HTR-8/SVneo (cell line): ENCODE results near the gene GDF7.

Experiments
- DNase-seq: peaks from one replicate; pipeline ENCODE4 v3.0.0; 2011; ENCODE audit warnings: low spot score, mixed read lengths; ENCODE audit not compliant: insufficient read length
- FAIRE-seq: peaks from 2 replicates; lab custom pipeline; 2011; peaks lifted over from hg19 to GRCh38; lab: Jason Lieb, UNC

Gene GDF7

DNA sequence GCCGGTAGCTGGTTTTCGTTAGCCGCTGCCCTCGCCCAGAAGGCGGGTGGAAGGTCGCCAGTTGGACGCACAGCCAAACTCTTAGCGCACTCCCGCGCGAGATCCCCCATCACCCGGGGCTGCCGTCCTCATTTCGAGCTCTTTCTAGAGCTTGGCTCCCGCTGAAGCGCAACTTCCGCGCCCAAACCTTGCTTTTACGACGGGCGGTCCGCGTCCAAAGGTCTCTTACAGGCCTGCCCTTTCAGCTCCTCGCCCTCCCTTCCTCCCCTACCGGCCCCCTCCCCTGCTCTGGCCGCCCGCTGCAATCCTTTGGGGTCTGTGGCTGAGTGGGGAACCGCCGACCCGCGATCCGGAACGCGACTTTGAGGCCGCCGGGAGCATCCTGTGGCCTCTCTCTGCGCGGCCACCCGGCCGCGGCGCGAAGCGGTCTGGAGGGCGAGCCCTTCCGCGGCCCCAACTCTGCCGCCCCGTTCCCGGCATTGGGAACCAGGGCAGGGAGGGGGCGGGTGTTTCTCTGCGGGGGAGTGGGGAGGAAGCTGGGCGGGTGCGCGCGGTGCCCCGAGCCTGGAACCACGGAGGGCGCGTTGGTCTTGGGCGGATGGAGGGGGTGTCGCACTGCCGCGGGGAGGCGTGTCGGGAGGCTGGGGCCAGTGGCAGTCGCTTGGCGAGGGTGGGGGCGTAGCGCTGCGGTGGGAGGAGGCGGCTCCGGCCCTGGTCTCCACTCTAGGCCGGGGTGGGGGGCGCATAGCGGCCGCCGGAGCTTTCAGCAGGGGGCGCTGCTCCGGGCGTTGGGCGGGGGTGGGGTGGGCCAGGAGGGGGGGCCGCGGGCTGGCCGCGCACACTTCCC, at the start of gene GDF7:
Gene GDF7, plus strand, starts transcription at position 841 of the 847 bp plus-strand sequence. CDS start 96 bp downstream, outside the sequence.
- peak; percentile 55 for FAIRE-seq

DNA sequence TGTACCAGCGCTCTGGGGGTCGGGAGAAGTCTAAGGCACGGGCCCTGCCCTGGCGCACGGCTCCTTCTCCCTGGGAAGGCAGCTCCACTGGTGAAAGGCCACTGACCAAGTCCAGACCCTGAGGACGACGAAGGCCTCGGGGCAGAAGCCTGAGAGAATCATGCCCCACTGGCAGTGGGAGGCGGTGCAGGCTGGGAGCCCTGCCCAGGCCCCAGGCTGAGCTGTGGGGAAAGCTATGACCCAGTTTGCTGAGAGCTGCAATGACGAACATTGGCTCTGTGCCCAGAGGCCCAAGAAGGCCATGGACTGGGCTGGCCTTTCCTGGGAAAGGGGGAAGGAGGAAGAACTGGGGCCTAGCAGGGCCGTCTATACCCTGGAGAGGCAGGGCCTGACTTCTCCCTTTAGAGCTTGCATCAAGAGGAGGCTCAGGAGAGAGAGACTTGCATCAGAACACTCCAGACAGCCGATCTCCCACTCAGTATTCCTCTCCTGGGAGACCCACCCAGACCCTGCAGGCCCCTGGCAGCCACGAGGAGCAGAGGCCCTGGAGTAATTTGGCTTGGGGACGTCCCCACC, 49.0 kb upstream of the GDF7 start:
- FAIRE-seq, result peak; percentile 86
- DNase-seq, result peak; percentile 97

More for the DNA sequence above, at the start of gene GDF7:
- DNase-seq, result peak; percentile 71

DNA sequence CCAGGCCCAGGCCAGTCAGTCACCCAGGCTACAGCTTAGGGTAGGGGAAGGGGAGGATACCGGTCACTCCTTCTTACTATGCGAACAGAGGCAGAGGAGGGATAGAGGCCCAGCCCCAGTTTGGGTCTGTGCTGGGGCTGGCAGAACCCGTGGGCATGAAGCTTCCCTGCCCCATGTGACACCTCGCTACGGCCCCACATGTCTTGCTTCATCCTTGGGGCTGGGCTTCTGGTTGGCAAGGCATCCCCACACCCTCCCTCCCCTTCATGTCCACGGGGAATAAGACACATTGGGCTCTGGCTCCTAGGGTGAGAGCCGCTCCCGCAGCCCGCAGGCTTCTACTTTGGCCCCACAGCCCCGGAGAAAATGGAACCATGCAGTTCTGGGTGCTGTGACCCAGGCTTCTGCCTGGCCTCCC, 48.5 kb upstream of the GDF7 start:
- no peak for FAIRE-seq

DNA sequence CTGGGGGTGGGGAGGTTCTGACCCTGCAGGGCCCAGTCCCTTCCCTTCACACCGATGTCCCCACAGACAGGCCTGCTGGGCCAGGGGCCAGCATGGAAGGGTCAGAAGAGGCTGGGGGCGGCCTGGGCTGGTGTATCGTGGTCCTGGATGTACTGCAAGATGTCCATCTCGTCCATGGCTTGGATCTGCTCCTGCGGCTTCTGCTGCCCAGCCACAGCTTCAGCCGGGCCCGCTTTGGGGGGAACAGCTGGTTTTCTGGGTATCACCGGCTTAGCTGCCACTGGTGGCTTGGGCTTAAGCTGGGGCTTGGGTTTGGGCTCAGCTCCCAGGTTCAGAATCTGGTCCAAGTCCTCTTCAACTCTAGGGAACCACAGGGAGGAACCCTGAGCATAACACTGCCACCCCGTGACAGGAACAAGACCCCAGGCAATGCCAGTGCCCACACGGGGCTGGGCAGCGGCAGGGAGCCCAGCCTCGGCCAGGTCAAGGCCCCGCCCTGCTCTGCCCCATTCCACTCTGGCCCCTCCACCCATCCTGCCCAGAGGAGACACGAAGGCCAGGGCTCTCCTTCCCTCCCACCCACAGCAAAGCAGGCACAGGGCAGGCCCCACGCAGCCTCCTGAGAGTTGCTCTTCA, 47.9 kb upstream of the GDF7 start:
- DNase-seq (no peak), FAIRE-seq (no peak)

More for the DNA sequence above, 48.5 kb upstream of the GDF7 start:
- DNase-seq, result no peak

DNA sequence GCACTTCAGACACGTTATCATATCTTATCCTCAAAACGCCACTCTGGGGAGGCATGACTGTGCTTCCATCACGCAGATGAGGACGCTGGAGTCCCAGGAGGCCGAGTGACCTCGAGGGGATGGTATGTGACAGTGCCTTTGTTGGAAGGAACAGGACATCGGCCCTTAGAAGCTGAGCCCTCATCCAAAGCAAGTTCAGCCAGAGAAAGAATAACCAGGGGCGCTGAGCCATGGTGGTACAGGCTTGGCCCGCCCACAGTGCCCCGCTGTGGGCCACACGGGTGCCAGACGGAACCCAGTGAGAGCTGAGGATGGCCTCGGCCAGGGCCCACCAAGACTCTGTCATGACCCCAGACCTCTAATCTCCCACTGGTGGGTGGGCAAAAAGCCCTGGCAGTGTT, 47.3 kb upstream of the GDF7 start:
- DNase-seq (no peak), FAIRE-seq (no peak)

DNA sequence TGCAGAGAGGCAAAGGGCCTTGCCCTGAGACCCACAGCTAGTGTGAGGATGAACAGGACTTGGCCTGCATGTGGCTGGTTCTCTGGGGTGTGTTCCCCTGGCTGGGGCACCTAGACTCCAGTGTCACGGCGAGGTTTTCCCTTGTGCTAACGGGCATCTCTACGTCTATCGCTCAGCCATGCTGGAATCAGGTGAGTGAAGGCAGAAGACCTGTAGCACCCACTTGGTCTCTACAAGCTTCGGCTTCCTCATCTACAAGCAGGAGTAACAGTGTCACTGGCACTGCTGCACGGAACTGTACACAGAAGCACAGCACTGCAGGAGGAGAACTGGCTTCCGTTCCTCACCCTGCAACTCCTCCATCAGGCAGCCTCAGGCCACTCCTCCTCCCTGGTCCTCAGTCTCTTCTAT, 46.7 kb upstream of the GDF7 start:
- no peak for FAIRE-seq
- no peak for DNase-seq

DNA sequence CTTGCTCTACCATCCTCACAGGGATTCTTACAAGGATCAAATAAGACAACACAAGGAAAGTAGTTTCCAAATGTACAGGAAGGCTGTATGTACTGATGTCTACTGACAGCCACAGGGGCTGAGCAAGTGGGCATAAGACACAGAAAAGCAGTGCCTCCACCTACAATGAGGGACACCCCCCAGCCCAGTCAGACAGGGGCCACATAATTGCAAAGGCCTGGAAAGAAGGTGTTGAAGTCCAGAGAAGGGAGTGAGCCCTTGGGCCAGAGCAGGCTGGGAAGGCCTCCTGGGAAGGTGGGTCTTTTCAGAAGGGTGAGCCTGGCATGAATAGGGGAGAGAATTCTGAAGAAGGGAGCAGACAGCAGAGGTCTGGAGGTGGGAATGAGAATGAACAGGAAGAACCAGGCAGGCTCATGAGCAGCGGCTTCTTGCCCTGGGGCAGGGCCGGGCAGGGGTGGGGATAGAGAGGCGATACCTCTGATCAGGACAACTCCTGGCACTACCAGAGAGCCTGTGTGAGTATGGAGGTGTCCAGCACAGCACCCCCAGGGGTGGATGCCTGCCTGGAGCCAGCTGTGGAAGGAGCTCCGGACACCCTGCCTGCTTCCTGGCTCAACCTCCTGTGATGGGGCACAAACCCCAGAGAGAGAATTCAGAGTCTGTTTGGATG, 46.1 kb upstream of the GDF7 start:
- FAIRE-seq (no peak), DNase-seq (no peak)

DNA sequence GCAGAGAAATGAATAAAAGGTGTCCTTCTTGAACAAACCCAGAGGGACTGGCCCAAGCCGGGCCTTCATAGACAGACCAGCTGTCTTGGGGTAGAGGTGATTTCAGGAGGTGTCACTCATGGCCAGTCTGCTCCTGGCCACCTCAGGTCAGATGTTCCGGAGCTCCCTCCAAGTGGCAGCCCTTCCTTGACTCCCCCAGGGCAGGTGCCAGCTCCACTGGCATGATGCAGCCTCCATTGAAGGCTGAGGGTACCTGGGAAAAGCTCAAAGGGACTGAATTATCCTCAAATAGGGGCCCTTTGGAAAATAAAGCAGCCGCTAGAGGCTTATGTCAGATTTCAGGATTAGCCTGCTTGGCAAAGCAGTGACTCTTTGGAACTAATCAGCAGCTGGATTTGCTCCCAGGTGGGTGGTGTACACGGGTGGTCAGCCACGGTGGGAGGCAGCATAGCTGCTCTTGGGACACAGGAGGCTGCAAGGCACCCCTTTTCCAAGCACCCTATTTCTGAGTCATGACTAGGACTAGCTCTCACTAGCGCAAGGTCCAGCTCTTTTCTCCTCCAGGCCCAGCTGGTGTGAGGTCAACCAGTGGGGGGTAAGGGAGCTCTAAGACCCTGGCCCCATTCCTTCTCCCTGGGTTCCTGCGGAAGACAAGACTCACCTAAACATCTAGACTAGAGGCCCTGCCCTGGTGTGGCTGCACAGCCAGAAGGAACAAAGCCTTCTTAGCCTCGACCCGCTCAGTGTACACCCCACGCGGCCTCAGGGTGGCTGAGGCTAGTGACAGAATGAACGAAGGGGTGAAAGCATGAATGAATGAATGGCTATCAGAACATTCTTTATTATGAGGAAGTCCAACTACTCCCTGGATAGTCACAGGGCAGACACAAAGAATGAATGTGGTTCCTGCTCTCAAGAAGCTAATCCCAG, 45.3 kb upstream of the GDF7 start:
- FAIRE-seq (peak; percentile 13), DNase-seq (no peak)

DNA sequence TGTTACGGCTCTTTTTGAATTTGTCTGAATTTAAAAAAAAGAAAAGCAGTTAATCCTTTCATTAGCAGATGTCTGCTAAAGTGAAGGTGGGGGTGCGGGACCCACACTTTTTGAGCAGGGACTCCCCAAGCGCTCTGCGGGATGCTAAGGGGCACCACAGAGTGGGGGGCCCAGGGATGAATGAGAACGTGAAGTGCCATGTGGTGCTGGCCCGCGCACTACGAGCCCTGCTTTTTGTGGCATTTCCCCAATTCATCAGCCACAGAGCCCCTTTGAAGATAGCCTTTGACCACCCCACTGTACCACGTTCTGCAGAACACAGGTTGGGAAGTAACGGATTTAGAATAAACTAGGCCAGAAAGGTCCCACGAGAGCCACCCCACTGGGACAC, 44.7 kb upstream of the GDF7 start:
- no peak for FAIRE-seq
- no peak for DNase-seq

DNA sequence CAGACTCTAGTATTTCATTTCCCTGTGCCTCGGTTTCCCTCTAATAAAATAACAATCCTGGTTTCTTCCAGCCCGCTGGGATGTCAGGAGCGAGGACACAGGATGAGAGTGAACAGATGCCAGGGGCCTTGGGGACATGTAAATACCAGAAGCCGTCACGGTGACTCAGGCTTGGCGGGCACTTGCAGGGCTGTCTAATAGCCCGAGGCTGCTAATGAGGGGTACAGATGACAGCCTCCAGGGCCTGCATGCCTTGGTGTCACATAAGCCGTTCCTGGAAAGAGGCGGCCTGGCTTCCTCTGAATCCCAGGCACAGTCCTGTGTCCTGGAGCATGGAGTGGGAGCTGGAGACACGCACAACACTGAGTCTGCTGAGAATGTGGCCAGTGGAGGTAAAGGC, 44.2 kb upstream of the GDF7 start:
- FAIRE-seq (no peak), DNase-seq (no peak)

DNA sequence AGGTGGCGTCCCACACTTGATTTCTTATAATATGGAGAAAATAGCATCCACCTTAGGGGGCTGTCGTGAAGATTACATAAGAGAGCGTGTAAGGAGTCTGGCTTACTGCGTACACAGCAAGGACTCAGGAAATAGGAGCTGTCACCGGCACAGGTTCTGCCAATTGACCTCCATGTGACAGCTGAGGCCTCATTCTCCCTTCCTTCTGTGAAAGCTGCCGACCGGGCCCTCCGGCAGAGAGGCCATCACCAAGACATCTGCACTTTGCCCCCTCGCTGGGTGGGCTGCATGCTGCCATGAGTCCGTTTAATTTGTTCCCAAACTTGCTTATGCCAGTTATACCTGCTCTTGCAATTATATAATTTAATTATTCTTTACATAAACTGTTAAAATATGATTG, 43.7 kb upstream of the GDF7 start:
- FAIRE-seq, result no peak
- DNase-seq, result no peak

DNA sequence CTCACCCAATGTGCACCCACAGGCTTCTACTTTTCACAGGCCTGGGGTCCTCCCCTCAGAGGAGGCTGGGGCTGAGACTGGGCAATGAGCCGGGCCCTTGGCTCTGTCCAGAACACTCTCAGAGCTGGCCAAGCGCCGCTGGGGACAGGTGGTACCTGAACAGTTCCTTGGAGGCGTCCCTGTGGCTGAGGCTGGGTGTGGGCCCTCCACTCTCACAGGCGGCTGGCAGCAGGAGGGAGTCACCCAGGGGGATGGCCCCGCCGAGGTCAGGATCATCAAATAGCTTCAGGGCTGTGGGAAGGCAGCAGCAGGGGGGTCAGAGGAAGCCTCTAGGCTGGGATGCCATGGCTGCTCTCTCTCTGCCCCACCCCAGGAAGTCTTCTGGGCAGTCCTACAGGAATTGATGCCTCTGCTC, 43.2 kb upstream of the GDF7 start:
- DNase-seq (no peak), FAIRE-seq (no peak)

DNA sequence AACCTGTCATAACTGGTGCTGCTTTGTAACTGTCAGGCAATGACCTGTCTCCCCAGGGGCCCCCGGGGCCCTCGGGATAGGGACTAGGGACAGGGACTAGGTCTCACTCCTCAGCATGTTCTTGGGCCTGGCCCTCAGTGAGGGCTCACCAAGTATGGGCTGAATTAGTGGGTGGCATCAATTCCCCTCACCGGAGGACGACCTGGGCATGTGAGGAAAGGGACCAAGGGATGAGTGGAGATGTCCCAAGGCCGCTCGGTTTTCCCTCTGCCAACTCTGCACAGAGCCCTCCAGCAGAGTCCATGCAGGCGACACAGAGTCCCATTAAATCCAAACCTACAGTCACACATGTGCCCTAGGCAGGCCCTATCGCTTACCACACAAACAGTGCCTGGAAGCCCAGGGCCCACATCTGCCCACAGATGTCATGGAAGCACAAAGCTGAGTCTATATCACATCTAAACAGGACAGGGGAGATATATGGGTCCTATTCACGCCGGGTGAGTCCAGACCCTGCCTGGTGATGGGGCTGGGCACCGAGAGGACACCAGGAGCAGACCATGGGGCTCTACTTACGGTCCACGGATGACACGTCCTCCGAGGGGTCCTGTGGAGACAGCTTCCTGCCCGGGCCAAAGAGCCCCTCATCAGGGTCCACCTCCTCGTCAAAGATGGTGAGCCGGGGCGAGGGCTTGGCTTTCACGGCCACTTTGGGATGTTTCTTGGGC, 42.6 kb upstream of the GDF7 start:
- no peak for DNase-seq
- FAIRE-seq, result no peak

DNA sequence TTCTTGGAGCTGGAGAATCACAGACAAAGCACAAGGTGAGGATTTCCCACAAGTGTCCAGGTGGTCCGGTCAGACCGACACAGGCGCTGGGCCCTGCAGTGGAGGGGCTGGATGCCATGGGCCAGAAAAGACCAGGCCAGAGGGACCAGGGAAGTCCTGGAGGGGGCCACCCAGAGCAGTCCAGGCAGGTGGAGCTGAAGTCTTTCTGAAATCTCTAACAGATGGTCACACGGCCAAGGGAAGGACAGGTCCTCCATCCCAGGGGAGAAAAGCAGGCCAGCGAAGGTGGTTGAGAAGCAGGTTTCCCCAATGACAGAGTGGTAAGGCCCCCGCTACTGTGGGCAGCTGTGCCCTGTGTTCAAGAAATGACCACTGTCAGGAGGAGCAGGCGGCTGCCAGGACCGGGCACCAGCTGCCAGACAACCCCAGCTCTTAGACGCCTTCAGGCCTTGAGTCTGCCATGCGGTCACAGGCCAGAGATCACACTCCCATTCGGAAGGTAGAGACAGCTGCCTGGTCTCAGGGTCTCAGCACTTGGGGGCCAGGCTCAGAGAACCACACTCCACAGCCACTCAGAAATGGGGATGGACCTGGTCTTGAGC, 42.0 kb upstream of the GDF7 start:
- DNase-seq (no peak), FAIRE-seq (peak; percentile 57)

DNA sequence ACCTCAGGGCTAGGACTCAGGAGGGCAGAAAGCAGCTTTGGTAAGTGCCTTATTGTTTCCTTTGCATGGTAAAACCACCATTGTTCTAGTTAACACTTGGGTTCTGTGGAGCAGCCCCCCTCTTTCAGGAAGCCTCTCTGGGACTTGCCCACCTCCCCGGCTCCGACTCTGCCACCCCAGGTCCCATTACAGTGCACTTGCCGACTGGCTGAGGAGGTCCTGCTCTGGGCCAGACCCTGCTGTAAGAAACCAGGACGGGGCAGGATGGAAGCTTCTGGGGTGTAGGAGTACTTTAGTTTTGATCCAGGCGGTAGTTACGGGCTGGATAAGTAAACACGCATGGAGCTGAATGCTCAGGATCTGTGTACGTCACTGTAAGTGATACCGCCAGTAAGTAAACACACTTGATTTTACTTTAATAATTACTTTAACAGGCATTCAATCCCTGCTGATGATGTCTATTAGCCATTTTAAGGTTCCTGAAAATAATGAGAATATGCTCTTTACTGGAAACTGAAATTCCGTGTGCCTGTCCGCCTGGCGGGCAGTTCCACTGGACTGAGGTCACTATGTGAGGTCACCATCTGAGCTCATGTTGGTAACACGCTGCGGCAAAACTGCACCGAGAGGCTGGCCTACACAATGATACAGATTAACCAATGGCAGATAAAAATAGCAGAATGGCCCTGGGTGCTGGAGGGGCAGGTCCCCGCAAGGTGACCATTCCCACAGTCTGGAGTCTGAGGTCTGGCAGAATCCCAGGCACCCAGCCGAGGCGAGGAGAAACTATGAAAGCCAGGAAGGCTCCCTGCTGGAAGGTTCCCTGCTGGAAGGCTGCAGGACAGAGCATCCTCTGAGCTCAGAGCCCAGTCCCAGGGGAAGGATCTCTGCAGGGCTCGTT, 41.2 kb upstream of the GDF7 start:
- peak; percentile 48 for FAIRE-seq

DNA sequence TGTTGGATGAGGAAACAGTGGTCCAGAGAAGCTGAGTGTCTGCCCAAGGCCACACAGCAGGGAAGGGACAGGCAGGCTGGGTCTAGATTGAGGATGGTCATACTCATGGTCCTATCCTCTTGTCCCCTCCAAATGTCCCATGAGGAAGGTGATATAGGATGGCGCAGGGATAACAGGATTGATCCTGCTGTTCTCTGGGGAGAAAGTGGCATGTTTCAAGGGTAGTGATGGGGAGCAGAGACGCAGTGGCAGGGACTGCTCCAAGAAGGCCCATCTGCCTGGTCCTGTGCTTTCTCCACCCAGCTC, 40.6 kb upstream of the GDF7 start:
- FAIRE-seq, result no peak
- DNase-seq, result no peak

More for the DNA sequence above, 41.2 kb upstream of the GDF7 start:
- no peak for DNase-seq

DNA sequence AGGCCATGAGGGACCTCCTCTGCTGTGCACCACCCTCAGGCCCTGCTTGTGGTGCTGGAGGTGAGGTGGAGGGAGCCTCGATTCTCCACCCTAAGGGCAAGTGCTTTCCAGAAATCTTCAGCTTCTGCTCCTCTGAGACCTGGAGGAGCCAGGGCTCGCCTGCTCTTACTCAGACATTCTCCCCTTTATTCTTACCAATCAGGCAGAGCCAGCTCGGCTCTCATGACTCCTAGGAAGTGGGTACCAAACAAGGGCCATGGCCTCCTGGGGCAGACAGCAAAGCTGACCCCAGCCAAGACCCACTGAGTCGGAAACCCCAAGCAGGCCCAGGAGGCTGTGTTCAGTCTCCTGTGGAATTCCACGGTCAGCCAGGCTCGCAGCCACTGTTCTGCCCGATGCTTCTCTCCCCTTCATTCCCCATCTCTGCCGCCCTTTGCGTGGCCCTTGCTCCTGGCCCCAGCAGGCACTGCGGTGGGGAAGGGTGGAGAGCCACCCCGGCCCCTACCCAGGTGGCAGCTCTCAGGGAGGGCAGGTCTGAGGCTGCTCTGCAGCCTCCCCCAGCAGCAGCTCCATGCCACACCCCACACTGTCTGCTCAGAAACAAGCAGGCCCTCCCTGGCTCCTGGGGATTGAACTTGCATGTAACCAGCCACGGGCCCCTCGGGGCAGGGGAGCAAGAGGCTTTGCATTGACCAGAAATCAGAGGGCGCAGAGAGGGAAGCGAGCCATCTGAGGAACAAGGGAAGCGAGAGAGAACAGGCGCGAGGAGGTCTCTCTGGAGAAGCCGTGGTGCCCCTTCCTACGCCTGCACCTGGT, 40.0 kb upstream of the GDF7 start:
- no peak for FAIRE-seq
- no peak for DNase-seq
